HK-2 (cell line): Measurements from ENCODE around the gene LOXHD1.

Experiments used
- DNase-seq: peaks from one replicate; pipeline ENCODE4 v3.0.0-alpha.2; 2018; ENCODE audit not compliant: unreplicated experiment

Gene LOXHD1

DNA sequence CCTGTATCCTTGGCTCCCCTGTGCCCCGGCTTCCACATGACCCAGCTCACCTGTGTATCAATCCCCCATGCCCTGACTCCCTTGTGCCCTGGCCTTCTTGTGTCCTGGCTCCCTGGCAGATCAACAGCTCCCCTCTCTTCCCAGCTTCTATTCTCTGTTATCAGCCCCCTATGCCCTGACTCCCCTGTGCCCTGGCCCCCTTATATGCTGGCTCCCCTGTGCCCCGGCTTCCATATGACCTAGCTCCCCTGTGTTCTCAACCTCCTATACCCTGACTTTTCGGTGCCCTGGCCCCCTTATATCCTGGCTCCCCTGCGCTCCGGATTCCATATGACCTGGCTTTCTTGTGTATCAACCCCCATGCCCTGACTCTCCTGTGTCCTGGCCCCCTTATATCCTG lies 209.2 kb downstream of the LOXHD1 start:
- DNase-seq, result no peak

DNA sequence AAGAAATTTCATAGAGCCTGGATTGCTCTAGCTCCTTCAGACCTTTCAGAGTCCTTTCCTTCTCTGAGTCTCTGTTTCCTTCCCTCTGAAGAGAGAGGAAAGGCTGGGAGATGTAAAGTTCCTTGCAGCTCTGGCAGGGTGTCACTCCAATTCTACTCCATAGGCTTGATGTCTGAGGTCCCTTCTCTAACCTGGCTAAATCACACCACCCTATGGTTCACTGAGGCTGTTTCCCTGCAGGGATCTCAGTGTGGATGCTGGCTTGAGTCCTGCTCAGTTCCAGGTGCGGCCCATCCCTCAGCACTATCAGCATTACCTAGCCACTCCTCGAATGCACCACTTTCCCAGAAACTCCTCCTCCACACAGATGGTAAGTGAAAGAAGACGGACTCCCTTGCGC lies 209.7 kb downstream of the LOXHD1 start:
- DNase-seq, result no peak

DNA sequence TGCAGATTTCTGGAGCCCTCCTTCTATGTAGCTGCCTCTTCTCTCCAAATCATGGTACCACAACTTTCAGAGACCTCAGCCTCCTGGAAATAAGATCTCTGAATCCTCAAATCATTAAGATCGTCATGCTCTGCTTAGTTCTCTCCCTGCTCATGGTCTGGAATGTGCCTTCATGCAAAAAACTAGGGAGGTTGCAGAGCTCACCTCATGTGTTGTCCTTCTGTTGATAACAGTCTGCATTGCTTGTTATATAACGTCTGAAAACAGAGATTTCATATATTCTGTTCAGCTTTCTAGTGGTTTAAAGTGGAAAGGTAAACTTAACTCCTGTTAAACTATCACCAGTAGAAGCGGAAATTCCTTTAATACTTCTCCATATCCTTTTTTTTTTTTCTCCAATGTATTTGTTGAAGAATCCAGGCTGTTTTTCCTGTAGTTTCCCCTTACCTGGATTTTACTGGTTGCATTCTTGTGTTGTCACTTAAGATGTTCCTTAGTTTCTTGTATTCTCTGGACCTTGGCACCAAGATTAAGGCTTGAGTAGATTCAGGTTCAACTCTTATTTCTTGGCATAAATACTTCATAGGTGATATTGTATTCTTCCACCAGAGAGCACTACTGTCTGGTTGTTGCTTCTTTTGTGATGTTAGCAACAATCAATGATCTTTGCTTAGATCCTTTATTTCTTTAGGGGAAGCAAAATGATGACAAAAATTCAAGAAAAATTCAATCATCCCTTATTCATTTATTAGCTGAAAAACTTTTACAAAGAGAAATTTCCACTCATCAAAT lies 211.3 kb downstream of the LOXHD1 start:
- no peak for DNase-seq

DNA sequence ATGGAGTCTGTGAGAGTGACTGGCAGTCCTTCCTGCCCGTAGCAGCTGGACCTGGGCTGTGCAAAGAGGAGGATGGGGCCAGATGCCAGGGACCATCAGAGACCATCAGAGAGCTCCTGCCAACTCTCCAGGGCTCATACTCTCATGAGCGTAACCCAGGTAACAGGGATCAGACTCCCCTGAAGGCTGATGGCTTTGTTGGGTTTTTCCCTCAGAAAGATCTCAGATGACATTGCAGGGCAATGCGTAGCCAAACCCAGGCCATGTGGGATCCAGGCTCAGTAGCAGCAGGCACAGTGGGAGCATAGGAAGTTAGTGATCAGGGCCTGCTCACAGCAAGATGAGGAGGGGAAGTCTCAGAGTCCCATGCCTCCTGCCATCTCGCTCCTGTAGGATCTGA lies 218.0 kb downstream of the LOXHD1 start:
- no peak for DNase-seq

DNA sequence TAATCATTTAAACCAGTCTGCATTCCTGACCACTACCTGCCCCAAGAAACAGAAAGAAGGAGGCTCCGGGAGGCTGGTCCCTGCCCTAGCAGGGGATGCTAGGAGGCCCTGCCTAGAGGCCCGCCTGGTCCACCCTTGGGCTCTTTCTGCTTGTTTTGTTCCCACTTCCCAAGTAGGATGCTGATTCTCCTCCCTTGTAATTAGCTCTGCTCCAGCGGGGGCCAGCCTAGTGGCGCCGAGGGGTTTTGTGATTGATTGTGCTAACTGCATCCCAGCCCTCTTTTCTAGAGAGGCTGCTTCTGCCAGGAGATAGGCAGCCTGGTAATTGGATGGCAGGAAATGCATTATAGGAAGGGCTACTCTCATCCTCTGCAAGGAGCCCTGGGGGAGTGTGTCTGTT lies 220.0 kb downstream of the LOXHD1 start:
- no peak for DNase-seq

DNA sequence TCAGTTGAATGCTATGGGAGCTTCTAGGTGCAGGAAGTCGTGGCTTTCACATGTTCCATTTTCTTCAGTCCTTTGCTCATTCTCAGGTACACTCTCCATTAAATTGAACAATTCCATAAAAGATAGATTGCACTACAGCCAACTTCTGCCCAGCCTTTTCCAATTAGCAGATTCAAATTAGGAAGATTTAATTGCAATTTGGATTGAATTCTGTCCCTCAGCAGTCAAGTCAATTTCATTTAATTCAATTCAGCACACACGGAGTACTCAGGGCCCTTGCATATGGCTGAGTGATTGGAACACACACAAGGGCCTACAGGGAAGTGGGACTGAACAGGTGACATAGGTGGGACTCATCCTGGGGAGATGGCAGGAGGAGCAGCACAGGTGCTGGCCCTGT lies 220.4 kb downstream of the LOXHD1 start:
- no peak for DNase-seq

DNA sequence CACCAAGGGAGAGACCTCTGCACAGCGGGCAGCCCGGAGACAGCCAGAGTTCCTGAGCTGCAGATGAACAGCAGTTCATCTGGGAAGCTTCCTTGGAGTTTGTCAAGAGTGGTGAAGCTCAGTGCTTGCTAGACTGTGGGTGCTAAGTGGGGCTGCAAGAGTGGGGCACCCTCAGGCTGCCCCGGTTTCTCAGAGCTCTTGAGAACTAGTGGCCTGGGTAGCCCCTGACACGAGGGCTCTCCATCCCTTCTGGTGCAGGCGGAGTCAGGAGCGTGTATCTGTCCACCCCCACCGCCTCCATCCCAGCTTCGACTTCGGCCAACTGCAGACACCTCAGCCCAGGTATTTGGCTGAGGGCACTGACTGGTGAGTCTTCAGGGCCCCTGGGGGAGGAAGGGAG lies 222.0 kb downstream of the LOXHD1 start:
- no peak for DNase-seq

DNA sequence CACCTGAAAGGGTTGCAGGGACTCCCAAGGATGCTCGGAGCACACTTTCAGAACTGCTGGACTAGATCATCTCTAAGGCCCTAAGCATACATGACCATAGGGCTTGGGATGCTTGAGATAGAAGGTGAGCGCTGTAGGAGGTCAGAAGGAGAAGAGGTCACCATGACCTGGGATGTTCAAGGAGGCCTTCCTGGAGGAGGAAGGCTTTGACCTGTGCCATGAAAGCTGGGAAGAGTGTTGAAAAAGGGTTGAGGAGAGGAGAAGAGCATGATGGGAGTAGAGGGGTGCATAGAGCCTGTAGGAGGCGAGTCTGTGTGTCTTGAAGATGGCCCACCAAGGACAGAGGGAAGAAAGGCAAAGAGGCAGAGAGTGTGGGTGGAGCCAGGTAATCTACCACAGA lies 222.4 kb downstream of the LOXHD1 start:
- no peak for DNase-seq

DNA sequence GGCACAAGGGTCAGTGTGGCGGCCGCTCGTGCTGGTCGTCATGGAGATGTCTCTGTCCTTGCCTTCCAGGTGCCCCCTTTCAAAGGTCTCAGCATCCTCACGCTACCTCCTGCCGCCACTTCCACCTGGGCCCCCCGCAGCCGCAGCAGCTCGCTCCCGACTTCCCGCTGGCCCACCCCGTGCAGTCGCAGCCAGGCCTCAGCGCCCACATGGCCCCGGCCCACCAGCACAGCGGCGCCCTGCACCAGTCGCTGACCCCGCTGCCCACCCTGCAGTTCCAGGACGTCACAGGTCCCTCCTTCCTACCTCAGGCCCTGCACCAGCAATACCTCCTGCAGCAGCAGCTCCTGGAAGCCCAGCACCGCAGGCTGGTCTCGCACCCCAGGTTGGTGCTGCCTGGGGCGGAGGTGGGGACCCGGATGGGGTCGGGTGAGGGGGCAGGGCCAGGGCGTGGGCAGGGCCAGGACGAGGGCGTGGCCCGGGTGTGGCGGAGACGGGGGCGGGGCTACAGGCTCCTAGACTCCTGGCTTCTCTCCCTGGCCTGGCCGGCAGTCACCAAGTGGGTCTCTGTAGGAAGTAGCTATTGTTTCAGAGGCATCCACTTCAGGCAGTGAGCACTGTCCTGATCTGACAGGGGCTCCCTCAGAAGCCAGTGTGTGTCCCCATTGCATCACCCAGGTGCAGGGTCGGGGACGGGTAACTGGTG lies 223.7 kb downstream of the LOXHD1 start:
- no peak for DNase-seq

DNA sequence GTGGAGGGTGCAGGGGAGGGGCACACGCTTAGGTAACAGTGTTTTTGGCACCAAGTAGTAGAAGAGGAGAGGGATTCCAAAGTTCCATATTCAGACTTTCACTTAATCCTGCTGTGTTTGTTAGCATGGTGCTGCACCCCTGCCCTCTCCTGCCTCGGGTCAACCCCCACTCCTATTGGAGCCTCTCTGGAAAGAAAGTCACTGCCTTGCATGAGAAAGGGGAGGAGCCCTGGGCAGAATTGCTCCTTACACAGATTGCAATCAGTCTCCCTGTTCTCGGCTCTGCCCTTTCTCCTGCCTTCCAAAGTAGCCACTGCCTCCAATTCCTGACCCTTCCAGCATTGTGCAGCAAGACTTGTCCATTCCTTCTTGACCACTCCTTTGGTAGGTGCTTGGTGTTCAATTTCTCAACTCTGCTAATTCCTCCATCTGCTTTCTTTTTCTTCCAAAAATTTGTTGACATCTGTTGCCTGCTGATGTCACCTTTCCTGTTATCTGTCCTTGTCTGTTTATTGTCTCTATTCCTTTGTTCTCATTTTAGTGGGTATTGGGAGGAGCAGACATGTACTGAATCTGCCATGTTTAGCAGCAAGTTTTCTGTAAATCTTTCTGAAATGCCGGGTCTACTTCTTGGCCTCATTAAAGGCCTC lies 225.4 kb downstream of the LOXHD1 start:
- DNase-seq, result no peak

DNA sequence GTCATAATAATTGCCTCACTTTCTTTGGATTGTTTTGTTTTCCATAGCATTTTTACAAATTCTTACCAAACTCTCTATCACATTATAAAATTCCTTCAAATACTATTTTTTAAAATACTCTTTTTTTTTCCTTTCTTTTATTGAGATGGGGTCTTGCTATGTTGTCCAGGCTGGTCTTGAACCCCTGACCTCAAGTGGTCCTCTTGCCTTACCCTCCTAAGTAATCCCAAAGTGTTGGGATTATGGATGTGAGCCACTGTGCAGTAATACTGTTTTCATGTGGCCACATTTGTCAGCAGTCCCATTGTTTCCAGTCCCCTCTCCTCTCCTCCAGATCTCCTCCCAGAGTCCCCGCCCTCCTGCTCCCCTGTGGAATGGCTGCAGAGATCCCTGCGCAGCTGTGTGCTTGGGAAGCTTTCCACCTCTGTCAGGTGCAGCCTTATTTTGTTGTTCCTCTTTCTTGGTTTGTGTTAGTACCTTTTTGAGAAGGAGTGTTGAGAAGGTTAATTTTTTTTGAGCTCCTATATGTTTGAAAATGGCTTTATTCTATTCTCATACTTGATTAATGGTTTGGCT lies 227.3 kb downstream of the LOXHD1 start:
- DNase-seq, result no peak

DNA sequence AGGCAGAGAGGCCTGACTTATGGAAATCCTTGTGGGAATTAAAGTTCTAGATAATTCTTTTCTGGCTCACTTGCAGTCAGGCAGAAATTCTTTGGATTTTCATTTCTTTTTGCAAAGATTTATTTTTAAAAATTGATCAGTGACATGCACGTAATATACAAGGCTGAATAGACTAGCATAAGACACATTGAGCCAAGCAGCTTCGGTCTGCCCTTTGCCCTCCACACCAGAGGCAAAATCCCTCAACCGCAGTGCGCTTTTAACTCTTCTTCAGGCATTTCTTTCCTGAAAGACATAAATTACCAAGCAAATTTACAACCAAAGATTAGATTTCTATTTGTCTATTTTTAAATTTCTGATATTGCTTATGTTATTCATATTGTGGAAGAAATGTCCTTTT lies 227.9 kb downstream of the LOXHD1 start:
- no peak for DNase-seq

DNA sequence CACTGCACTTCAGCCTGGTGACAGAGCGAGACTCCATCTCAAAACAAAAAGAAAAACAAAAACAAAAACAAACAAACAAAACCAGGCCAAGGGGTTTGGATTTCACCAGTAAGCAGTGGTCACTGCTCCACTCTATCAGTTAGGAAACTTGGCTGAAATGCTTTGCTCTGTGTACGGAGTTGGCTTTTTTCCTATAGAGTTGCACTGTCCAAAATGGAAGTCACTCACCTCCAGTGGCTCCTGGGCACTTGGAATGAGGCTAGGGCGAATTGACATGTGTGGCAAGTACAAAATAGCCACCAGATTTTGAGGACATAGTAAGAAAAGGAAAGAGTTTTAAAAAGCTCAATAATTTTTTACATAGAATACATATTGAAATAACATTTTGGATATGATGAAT lies 228.7 kb downstream of the LOXHD1 start:
- DNase-seq, result no peak

DNA sequence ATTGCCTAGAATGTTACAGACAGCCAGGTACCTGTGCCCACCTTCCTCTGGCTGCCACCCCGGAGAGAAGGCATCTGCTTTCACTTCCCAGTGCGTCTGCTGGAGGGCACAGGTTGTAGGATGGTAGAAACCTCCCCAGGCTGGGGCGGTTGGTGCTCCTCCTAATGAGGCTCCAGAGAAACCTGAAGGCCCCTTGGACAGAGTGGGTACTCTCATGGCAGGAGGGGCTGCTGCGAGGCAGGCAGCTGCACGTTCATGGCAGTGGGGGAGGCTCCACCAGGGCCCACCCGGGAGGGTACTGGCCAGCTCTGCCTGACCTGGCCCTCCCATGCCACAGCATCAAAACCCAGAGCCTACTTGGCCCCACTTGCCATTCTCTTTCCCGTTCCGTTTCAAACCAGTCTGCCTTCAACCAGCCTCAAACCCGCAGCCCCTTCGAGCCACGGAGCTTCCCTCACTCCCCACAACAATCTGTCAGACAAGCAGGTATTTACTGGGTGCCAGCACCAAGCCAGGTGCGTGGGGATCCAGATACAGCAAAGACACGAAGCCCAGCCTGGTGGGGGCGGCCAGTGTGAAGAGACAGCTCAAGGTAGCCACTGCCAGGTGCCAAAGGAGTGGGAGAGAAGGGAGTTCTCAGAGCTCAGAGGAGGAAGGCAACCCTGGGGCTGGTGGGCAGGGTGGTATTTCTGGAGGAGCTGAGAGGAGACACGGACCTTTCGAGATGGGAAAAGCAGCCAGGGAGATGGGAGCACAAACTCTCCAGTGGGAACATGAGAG lies 229.6 kb downstream of the LOXHD1 start:
- DNase-seq, result no peak
